Neutrophil (primary cell): ENCODE data around the gene TM4SF4.

Experiments used
- H3K27ac ChIP-seq: fragments of 200-600 bp; sonication (generic); 2 replicates; pipeline ENCODE4 v1.5.1; 2016; ENCODE audit warnings: mild to moderate bottlenecking, moderate library complexity
- H3K27me3 ChIP-seq: fragments of 200-600 bp; sonication (generic); 2 replicates; pipeline ENCODE4 v1.6.0; 2016; ENCODE audit warnings: mild to moderate bottlenecking
- H3K36me3 ChIP-seq: fragments of 200-600 bp; sonication (generic); 2 replicates; pipeline ENCODE4 v1.5.1; 2017
- H3K4me1 ChIP-seq, 2 experiments: fragments of 200-600 bp in 1 of 2; sonication (generic) in 1 of 2; 1 replicate in 1 of 2; 2 replicates in 1 of 2; pipeline versions ENCODE4 v1.5.1 to v1.6.1; 2013 to 2016; ENCODE audit warnings: low read depth in 1 of 2, low read length in 1 of 2, mild to moderate bottlenecking in 1 of 2, moderate library complexity in 1 of 2; ENCODE audit not compliant: control insufficient read depth in 1 of 2, insufficient read depth in 1 of 2
- H3K4me3 ChIP-seq, 2 experiments: fragments of 200-600 bp in 1 of 2; sonication (generic) in 1 of 2; 1 replicate in 1 of 2; 2 replicates in 1 of 2; pipeline ENCODE4 v1.5.1; 2013 to 2016; ENCODE audit warnings: low read depth in 1 of 2, low read length in 1 of 2, mild to moderate bottlenecking in 1 of 2, moderate library complexity in 1 of 2
- H3K9me3 ChIP-seq: fragments of 200-600 bp; sonication (generic); 2 replicates; pipeline ENCODE4 v1.5.1; 2016
- CTCF ChIP-seq: fragments of 200-600 bp; sonication (generic); IDR thresholded peaks from 2 replicates; pipeline ENCODE4 v1.5.1; 2016; ENCODE audit warnings: antibody characterized with exemption

TM4SF4 gene

GRCh38 chr3:149475451-149476060 is 1.1 kb downstream of the TM4SF4 start:
- Histone ChIP-seq H3K4me1 (peaks cover 23 to 26% of the 10 kb centered on the region in 2 experiments), H3K27me3 (no peaks in the 10 kb centered on the region), H3K27ac (peak overlapping the region; percentile 73), H3K36me3 (no peaks in the 10 kb centered on the region), H3K4me3 (peak overlapping the region in 1 of 2 experiments; percentile 24), H3K9me3 (no peaks in the 10 kb centered on the region)
- TF ChIP-seq CTCF, result no peak

GRCh38 chr3:149476225-149476624 is 1.7 kb downstream of the TM4SF4 start:
- no peak for TF ChIP-seq CTCF
- peak overlapping the region in 1 of 2 experiments; percentile 24 for H3K4me3 ChIP-seq
- H3K27ac ChIP-seq, result peak overlapping the region; percentile 73
- no peaks in the 10 kb centered on the region for H3K27me3 ChIP-seq
- H3K36me3 ChIP-seq, result no peaks in the 10 kb centered on the region
- H3K9me3 ChIP-seq, result no peaks in the 10 kb centered on the region
- peaks cover 30 to 32% of the 10 kb centered on the region in 2 experiments for H3K4me1 ChIP-seq

- TF ChIP-seq CTCF, result no peak
- Histone ChIP-seq H3K27me3 (no peaks in the 10 kb centered on the region), H3K4me3 (no peak overlapping the region), H3K4me1 (peaks cover 32 to 37% of the 10 kb centered on the region in 2 experiments), H3K36me3 (no peaks in the 10 kb centered on the region), H3K27ac (no peak overlapping the region), H3K9me3 (no peaks in the 10 kb centered on the region)
Observed at GRCh38 chr3:149479621-149480325, 5.3 kb downstream of the TM4SF4 start.

GRCh38 chr3:149480326-149481017 is 6.0 kb downstream of the TM4SF4 start:
- Histone ChIP-seq H3K4me1 (peaks cover 31 to 34% of the 10 kb centered on the region in 2 experiments), H3K36me3 (no peaks in the 10 kb centered on the region), H3K4me3 (no peak overlapping the region), H3K27me3 (no peaks in the 10 kb centered on the region), H3K27ac (peak overlapping the region; percentile 56), H3K9me3 (no peaks in the 10 kb centered on the region)
- TF ChIP-seq CTCF, result peak; percentile 82

GRCh38 chr3:149481056-149481455 is 6.6 kb downstream of the TM4SF4 start:
- peaks cover 25 to 28% of the 10 kb centered on the region in 2 experiments for H3K4me1 ChIP-seq
- H3K36me3 ChIP-seq, result no peaks in the 10 kb centered on the region
- H3K4me3 ChIP-seq, result no peak overlapping the region
- no peaks in the 10 kb centered on the region for H3K27me3 ChIP-seq
- no peaks in the 10 kb centered on the region for H3K9me3 ChIP-seq
- peak overlapping the region; percentile 56 for H3K27ac ChIP-seq
- TF ChIP-seq CTCF, result no peak
